NCI-H2196 (cell line): Measurements from ENCODE around the gene S1PR2.

ENCODE experiments used
- DNase-seq: peaks from one replicate; lab custom pipeline; 2025; ENCODE audit not compliant: unreplicated experiment; lab: John Stamatoyannopoulos, UW

Gene S1PR2

DNA sequence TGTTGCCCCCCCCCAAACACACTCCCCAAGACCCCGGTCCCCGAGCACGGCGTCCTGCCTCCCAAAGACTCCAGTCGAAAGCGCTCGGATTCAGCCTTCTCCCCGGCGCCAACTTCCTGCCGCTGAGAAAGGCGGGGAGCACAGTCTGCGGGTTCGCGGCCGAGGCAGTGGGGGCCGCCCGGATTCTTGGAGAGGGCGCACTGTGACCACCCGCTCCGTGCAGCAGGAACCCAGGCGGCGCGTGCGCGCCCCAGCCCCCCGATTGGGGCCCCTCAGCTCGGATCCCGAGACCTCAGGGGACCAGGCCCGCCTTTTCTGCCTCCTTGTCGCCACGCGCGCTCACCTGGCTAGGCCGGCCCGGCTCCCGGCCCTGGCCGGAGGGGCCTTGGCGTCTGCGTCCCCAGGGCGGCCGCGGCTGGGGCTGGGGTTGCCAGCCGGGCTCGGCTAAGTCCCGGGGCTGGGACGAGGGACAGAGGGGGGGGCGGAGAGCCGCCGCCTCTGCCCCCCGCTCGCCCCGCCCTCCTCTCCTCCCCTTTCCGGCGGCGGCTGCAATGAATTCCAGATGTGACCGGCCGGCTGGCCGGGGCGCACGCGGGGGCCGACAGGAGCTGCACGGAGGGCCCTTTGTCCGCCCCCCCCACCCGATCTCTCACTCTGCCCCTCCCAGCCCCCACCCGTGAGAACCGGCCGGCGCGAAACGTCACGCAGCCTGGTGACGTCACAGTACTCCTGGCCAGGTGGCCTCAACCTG is at the start of gene S1PR2:
TSS of gene S1PR2 (minus strand) at position 471 of the 751 bp plus-strand sequence. CDS start 6,426 bp downstream, outside the sequence.
- peak; percentile 80 for DNase-seq

- no peak for DNase-seq
Measured at GRCh38 chr19:10279737-10280442, 48.8 kb upstream of the S1PR2 start.

DNA sequence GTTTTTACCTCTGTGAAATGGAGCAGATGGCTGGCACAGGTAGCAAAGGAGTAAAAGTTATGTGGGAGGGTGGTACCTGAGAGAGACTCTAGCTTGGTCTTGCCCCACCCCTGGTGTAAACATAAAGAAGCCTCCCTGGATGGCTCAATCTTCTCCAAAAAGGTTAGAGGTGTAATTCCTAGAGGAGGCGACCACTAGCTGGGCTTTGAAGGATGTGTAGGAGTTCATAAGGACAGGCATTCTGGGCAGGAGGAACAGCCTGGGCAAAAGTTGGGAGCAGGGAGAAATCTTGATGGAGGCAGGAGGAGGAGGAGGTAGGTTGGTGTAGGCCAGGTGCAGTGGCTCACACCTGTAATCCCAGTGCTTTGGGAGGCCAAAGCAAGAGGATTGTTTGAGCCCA is 47.8 kb upstream of the S1PR2 start:
- DNase-seq: no peak

GRCh38 chr19:10277795-10278589 is 46.9 kb upstream of the S1PR2 start:
- DNase-seq: no peak

DNA sequence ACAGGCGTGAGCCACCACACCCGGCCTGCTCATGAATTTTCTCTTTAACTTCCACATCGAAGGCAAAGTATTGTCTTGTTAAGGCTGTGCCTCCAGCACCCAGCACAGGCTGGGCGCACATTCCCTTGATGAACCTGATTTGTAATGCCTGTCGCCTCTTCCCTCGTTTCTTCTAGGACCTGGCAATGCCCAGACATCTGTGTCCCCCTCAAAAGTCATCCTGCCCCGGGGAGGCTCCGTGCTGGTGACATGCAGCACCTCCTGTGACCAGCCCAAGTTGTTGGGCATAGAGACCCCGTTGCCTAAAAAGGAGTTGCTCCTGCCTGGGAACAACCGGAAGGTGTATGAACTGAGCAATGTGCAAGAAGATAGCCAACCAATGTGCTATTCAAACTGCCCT is 43.5 kb upstream of the S1PR2 start:
- no peak for DNase-seq

DNA sequence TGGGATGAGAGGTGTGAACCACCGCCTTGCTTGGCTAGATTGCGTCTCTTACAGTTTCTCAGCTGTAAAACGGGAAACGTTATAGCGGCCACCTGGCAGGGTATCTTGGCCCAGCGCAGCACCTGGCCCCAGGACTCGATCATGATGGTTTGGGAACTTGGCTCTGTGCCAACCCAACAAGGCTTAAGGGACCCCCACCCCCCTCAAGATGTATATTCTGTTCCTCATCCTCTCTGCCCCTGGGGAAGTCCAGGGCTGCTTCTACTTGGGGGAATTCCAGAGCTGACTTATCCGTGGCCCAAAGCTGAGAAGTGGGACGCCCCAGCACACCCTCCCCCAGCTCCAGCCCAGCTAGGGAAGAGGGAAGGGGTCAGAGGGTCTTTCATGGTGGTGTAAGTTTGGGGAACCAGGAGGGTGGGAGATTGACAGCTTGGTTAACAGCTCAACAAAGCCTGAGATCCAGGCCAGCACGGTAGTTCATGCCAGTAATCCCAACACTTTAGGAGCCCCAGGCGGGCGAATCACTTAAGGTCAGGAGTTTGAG is 40.5 kb upstream of the S1PR2 start:
- DNase-seq: no peak

DNA sequence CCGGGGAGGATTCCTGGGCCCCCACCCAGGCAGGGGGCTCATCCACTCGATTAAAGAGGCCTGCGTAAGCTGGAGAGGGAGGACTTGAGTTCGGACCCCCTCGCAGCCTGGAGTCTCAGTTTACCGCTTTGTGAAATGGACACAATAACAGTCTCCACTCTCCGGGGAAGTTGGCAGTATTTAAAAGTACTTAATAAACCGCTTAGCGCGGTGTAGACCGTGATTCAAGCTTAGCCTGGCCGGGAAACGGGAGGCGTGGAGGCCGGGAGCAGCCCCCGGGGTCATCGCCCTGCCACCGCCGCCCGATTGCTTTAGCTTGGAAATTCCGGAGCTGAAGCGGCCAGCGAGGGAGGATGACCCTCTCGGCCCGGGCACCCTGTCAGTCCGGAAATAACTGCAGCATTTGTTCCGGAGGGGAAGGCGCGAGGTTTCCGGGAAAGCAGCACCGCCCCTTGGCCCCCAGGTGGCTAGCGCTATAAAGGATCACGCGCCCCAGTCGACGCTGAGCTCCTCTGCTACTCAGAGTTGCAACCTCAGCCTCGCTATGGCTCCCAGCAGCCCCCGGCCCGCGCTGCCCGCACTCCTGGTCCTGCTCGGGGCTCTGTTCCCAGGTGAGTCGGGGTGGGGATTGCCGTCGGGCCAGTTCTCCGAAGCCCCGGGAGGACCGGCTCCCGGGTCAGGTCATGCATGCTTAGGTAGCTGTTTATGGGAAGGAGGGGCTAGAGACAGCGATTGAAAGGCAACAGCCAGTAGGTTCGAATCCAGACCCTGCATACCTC is 39.7 kb upstream of the S1PR2 start, which contains the start of gene ICAM1:
TSS of gene ICAM1 (plus strand) at position 505 of the 779 bp plus-strand sequence. CDS start at position 545, 40 bp downstream.
- no peak for DNase-seq

DNA sequence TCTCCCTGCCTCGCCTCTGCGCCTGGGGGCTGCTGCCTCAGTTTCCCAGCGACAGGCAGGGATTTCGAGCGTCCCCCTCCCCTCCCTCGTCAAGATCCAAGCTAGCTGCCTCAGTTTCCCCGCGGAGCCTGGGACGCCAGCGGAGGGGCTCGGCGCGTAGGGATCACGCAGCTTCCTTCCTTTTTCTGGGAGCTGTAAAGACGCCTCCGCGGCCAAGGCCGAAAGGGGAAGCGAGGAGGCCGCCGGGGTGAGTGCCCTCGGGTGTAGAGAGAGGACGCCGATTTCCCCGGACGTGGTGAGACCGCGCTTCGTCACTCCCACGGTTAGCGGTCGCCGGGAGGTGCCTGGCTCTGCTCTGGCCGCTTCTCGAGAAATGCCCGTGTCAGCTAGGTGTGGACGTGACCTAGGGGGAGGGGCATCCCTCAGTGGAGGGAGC is 39.1 kb upstream of the S1PR2 start:
- DNase-seq: no peak

- peak; percentile 85 for DNase-seq
Measured at GRCh38 chr19:10269333-10270179, 38.4 kb upstream of the S1PR2 start.

GRCh38 chr19:10268071-10268470 is 36.9 kb upstream of the S1PR2 start:
- DNase-seq: no peak

GRCh38 chr19:10266706-10267105 is 35.6 kb upstream of the S1PR2 start:
- DNase-seq: no peak

GRCh38 chr19:10262771-10263170 is 31.6 kb upstream of the S1PR2 start:
- no peak for DNase-seq

DNA sequence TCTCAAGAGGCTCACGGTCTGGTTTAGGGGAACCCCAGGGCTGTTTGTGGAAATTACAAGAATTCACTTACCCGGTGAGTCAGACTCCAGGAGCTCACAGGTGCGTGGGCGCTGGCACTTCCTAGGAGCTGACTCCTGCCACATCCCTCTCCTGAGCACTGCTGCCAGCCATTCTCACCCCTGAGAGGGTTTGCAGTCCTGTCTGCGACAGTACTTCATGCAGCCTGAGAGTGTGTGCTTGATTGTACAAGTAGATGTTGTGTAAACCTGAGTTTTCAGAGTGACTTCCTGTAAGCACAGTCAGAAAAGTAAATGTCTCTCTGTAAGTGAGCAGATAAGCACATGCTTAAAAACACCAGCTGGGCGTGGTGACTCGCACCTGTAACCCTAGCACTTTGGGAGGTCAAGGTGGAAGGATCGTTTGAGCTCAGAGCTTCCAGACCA is 29.0 kb upstream of the S1PR2 start:
- peak; percentile 26 for DNase-seq

- DNase-seq: peak; percentile 89
Measured at GRCh38 chr19:10259162-10259905, 28.2 kb upstream of the S1PR2 start.

- DNase-seq: no peak
Measured at GRCh38 chr19:10258080-10258710, 27.1 kb upstream of the S1PR2 start.

DNA sequence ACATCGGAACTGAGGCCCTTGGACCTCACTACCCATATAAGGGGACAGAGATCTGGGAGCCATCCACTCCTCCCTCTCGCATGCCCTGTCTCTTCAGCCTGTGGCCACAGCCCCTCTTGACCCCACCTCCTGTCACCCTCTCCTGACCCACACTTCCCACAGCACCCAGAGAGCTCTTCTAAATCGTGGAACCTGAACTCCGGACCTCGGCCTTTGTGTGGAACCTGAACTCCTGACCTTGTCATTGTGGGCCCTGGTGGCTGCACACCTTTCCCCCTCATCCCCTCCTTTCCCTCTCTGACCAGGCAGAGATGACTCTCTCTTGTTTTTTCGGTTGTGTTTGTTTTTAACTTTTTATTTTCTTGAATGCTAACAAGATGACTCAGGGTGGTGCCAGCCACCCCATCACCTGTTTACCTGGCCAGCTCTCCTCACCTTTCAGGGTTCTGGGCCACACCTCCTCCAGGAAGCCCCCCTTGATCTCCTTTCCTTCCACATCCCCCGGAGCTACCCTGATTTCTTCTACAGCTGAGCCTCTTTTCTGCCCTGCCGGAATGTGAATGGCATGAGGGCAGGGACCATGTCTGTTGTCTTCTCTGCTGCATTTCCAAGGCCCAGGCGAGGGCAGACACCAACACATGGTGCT is 26.0 kb upstream of the S1PR2 start:
- no peak for DNase-seq

- no peak for DNase-seq
Measured at GRCh38 chr19:10256551-10256950, 25.4 kb upstream of the S1PR2 start.

- no peak for DNase-seq
Measured at GRCh38 chr19:10255358-10255757, 24.2 kb upstream of the S1PR2 start.
